ENCODE data around the gene RMP24.
"Not testable (repeated sequence)": the region's sequence is repeated elsewhere in the genome, so short reads cannot be mapped to it uniquely, and the experiment has no call there.

Gene RMP24

DNA sequence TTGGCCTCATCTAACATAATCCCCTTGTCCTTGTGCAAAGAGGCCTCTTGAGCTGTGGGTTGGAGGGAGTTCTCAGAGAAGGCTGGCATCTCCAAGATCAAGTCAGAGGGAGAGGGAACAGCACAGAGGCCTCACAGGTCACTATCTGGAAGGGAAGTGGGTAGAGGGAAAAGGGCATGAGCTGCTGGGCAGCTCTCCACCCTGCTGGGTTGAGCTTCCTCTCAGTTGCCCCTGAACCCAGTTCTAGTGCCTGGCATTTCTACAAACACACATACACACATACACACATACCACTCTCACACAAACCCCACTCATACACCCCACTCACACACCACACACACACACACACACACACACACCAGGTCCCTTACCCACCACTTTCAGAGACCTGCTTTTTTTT, 30.3 kb upstream of the RMP24 start:
- Histone ChIP-seq H3K9me3 (ENCODE audit: low read length) (no peaks in the 10 kb centered on the region), H3K4me3 (ENCODE audit: low read depth in 1 of 2, low read length in 2 of 2) (no peak overlapping the region), H3K36me3 (ENCODE audit: insufficient read depth, low read length) (no peaks in the 10 kb centered on the region), H3K4me1 (ENCODE audit: insufficient read depth, low read length) (no peaks in the 10 kb centered on the region), H3K27me3 (ENCODE audit: control insufficient read depth in 1 of 2, insufficient read depth in 2 of 2, low read length in 2 of 2) (no peaks in the 10 kb centered on the region), H3K27ac (ENCODE audit: low read depth, low read length) (no peak overlapping the region), H3K9ac (ENCODE audit: low read length) (no peak overlapping the region)

- H3K9me3 ChIP-seq (ENCODE audit: low read length), result no peaks in the 10 kb centered on the region
- H3K27ac ChIP-seq (ENCODE audit: low read depth, low read length), result no peak overlapping the region
Observed at GRCh38 chr18:35942661-35943060, 29.8 kb upstream of the RMP24 start.

GRCh38 chr18:35948080-35948479, 24.4 kb upstream of the RMP24 start:
- Histone ChIP-seq H3K27ac (ENCODE audit: low read depth, low read length) (no peak overlapping the region), H3K4me1 (ENCODE audit: insufficient read depth, low read length) (no peaks in the 10 kb centered on the region), H3K27me3 (ENCODE audit: control insufficient read depth in 1 of 2, insufficient read depth in 2 of 2, low read length in 2 of 2) (peaks cover 0 to 5% of the 10 kb centered on the region in 2 donors), H3K9ac (ENCODE audit: low read length) (no peak overlapping the region), H3K4me3 (ENCODE audit: low read depth in 1 of 2, low read length in 2 of 2) (no peak overlapping the region), H3K36me3 (ENCODE audit: insufficient read depth, low read length) (no peaks in the 10 kb centered on the region), H3K9me3 (ENCODE audit: low read length) (no peaks in the 10 kb centered on the region)

More at GRCh38 chr18:35942661-35943060, 29.8 kb upstream of the RMP24 start:
- Histone ChIP-seq H3K9ac (ENCODE audit: low read length) (no peak overlapping the region), H3K4me1 (ENCODE audit: insufficient read depth, low read length) (no peaks in the 10 kb centered on the region), H3K4me3 (ENCODE audit: low read depth in 1 of 2, low read length in 2 of 2) (no peak overlapping the region), H3K27me3 (ENCODE audit: control insufficient read depth in 1 of 2, insufficient read depth in 2 of 2, low read length in 2 of 2) (no peaks in the 10 kb centered on the region), H3K36me3 (ENCODE audit: insufficient read depth, low read length) (no peaks in the 10 kb centered on the region)

- no peak overlapping the region for H3K27ac ChIP-seq (ENCODE audit: low read depth, low read length)
- H3K4me1 ChIP-seq (ENCODE audit: insufficient read depth, low read length), result no peaks in the 10 kb centered on the region
- H3K4me3 ChIP-seq (ENCODE audit: low read depth in 1 of 2, low read length in 2 of 2), result no peak overlapping the region
- no peak overlapping the region for H3K9ac ChIP-seq (ENCODE audit: low read length)
- no peaks in the 10 kb centered on the region for H3K9me3 ChIP-seq (ENCODE audit: low read length)
- H3K27me3 ChIP-seq (ENCODE audit: control insufficient read depth in 1 of 2, insufficient read depth in 2 of 2, low read length in 2 of 2), result peaks cover 0 to 5% of the 10 kb centered on the region in 2 donors
- no peaks in the 10 kb centered on the region for H3K36me3 ChIP-seq (ENCODE audit: insufficient read depth, low read length)
Observed at GRCh38 chr18:35949090-35949489, 23.4 kb upstream of the RMP24 start.

- Histone ChIP-seq H3K9ac (ENCODE audit: low read length) (no peak overlapping the region), H3K9me3 (ENCODE audit: low read length) (no peaks in the 10 kb centered on the region), H3K27me3 (ENCODE audit: control insufficient read depth in 1 of 2, insufficient read depth in 2 of 2, low read length in 2 of 2) (peaks cover 0 to 5% of the 10 kb centered on the region in 2 donors), H3K27ac (ENCODE audit: low read depth, low read length) (peak overlapping the region; percentile 42), H3K4me3 (ENCODE audit: low read depth in 1 of 2, low read length in 2 of 2) (peak overlapping the region; percentile 48 to 75), H3K4me1 (ENCODE audit: insufficient read depth, low read length) (no peaks in the 10 kb centered on the region), H3K36me3 (ENCODE audit: insufficient read depth, low read length) (no peaks in the 10 kb centered on the region)
Observed at GRCh38 chr18:35949903-35950627, 22.4 kb upstream of the RMP24 start.

GRCh38 chr18:35950628-35950982, 21.9 kb upstream of the RMP24 start:
- H3K36me3 ChIP-seq (ENCODE audit: insufficient read depth, low read length), result no peaks in the 10 kb centered on the region
- H3K9me3 ChIP-seq (ENCODE audit: low read length), result no peaks in the 10 kb centered on the region
- H3K27me3 ChIP-seq (ENCODE audit: control insufficient read depth in 1 of 2, insufficient read depth in 2 of 2, low read length in 2 of 2), result peaks cover 0 to 5% of the 10 kb centered on the region in 2 donors
- no peaks in the 10 kb centered on the region for H3K4me1 ChIP-seq (ENCODE audit: insufficient read depth, low read length)
- H3K27ac ChIP-seq (ENCODE audit: low read depth, low read length), result no peak overlapping the region
- H3K4me3 ChIP-seq (ENCODE audit: low read depth in 1 of 2, low read length in 2 of 2), result peak overlapping the region in 1 of 2 donors; percentile 75
- no peak overlapping the region for H3K9ac ChIP-seq (ENCODE audit: low read length)

GRCh38 chr18:35953688-35954087, 18.8 kb upstream of the RMP24 start:
- Histone ChIP-seq H3K27me3 (ENCODE audit: control insufficient read depth in 1 of 2, insufficient read depth in 2 of 2, low read length in 2 of 2) (peaks cover 0 to 5% of the 10 kb centered on the region in 2 donors), H3K4me3 (ENCODE audit: low read depth in 1 of 2, low read length in 2 of 2) (no peak overlapping the region), H3K9me3 (ENCODE audit: low read length) (no peaks in the 10 kb centered on the region), H3K36me3 (ENCODE audit: insufficient read depth, low read length) (no peaks in the 10 kb centered on the region), H3K9ac (ENCODE audit: low read length) (no peak overlapping the region), H3K4me1 (ENCODE audit: insufficient read depth, low read length) (no peaks in the 10 kb centered on the region), H3K27ac (ENCODE audit: low read depth, low read length) (no peak overlapping the region)

DNA sequence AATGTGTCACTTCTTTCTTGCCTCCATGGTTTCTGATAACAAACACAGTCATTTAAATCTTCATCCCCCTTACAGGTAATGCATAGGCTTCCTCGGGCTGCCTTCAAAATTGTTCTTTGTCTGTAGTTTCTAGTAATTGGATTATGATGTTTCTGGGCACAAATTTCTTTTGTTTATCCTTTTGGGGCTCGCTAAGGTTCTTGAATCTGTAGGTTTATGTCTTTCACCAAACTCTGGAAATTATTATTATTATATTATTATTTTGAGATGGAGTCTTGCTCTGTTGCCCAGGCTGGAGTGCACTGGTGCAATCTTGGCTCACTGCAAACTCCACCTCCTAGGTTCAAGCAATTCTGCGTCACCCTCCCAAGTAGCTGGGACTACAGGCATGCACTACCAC, 16.3 kb upstream of the RMP24 start:
- Histone ChIP-seq H3K36me3 (ENCODE audit: insufficient read depth, low read length) (no peaks in the 10 kb centered on the region), H3K27me3 (ENCODE audit: control insufficient read depth in 1 of 2, insufficient read depth in 2 of 2, low read length in 2 of 2) (no peaks in the 10 kb centered on the region), H3K9me3 (ENCODE audit: low read length) (no peaks in the 10 kb centered on the region), H3K4me3 (ENCODE audit: low read depth in 1 of 2, low read length in 2 of 2) (no peak overlapping the region), H3K9ac (ENCODE audit: low read length) (no peak overlapping the region), H3K4me1 (ENCODE audit: insufficient read depth, low read length) (no peaks in the 10 kb centered on the region), H3K27ac (ENCODE audit: low read depth, low read length) (no peak overlapping the region)

DNA sequence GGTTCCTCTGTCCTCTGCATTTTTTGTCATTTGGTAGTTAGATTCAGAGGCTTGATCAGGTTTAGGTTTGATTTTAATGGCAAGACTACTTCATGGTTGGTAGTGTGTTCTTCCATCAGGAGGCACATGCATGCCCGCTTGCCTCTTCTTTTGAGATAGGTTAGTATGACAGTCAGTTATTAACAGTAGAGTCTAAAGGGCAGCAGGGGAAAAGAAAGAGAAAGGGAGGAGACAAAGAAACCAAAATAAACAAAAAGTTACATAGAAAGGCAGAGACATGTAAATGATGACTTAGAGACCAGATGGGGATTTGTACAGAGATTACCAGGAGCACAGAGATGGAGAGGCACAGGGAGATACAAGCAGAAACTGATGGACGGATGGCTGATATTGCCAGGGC, 10.2 kb upstream of the RMP24 start:
- no peaks in the 10 kb centered on the region for H3K36me3 ChIP-seq (ENCODE audit: insufficient read depth, low read length)
- H3K27ac ChIP-seq (ENCODE audit: low read depth, low read length), result no peak overlapping the region
- H3K9ac ChIP-seq (ENCODE audit: low read length), result no peak overlapping the region
- H3K4me3 ChIP-seq (ENCODE audit: low read depth in 1 of 2, low read length in 2 of 2), result no peak overlapping the region
- H3K9me3 ChIP-seq (ENCODE audit: low read length), result no peaks in the 10 kb centered on the region
- no peaks in the 10 kb centered on the region for H3K27me3 ChIP-seq (ENCODE audit: control insufficient read depth in 1 of 2, insufficient read depth in 2 of 2, low read length in 2 of 2)
- H3K4me1 ChIP-seq (ENCODE audit: insufficient read depth, low read length), result no peaks in the 10 kb centered on the region

DNA sequence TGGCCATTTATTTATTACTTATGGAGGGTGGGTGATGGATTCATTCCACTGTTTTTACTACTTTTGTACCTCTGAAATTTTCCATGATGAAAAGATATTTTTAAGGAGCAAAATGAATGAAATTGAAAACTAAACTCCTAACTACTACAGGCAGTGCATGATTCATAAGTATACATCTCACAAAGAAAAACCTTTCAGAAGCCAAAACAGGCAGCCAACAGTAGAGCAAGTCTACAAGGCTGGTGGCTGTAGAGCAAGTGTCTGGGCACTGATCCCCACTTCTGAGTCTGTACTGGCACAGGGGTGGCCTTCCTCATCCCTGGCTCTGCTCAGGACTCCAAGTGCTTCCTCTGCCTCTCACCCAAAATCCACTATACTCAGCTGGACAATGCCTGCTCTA, 8.2 kb upstream of the RMP24 start:
- no peak overlapping the region for H3K27ac ChIP-seq (ENCODE audit: low read depth, low read length)
- H3K9me3 ChIP-seq (ENCODE audit: low read length), result no peaks in the 10 kb centered on the region
- no peaks in the 10 kb centered on the region for H3K36me3 ChIP-seq (ENCODE audit: insufficient read depth, low read length)
- H3K27me3 ChIP-seq (ENCODE audit: control insufficient read depth in 1 of 2, insufficient read depth in 2 of 2, low read length in 2 of 2), result no peaks in the 10 kb centered on the region
- H3K4me3 ChIP-seq (ENCODE audit: low read depth in 1 of 2, low read length in 2 of 2), result no peak overlapping the region
- no peaks in the 10 kb centered on the region for H3K4me1 ChIP-seq (ENCODE audit: insufficient read depth, low read length)
- H3K9ac ChIP-seq (ENCODE audit: low read length), result no peak overlapping the region

DNA sequence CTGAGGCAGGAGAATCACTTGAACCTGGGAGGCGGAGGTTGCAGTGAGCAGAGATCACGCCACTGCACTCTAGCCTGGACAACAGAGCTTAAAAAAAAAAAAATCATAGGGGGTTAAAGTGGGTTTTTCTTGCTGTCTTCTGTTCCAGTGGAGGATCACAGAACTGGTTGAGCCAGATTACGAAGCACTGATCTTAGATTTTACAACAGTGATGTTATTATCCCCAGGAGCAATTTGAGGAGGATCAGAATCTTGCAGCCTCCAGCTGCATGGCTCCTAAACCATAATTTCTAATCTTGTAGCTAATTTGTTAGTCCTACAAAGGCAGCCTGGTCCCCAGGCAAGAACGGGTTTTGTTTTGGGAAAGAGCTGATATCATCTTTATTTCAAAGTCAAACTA, 4.6 kb upstream of the RMP24 start:
- not testable (repeated sequence) for H3K4me3 ChIP-seq (ENCODE audit: low read depth in 1 of 2, low read length in 2 of 2); H3K27me3 ChIP-seq (ENCODE audit: control insufficient read depth in 1 of 2, insufficient read depth in 2 of 2, low read length in 2 of 2); H3K9ac ChIP-seq (ENCODE audit: low read length); H3K9me3 ChIP-seq (ENCODE audit: low read length); H3K27ac ChIP-seq (ENCODE audit: low read depth, low read length); H3K4me1 ChIP-seq (ENCODE audit: insufficient read depth, low read length); H3K36me3 ChIP-seq (ENCODE audit: insufficient read depth, low read length)

DNA sequence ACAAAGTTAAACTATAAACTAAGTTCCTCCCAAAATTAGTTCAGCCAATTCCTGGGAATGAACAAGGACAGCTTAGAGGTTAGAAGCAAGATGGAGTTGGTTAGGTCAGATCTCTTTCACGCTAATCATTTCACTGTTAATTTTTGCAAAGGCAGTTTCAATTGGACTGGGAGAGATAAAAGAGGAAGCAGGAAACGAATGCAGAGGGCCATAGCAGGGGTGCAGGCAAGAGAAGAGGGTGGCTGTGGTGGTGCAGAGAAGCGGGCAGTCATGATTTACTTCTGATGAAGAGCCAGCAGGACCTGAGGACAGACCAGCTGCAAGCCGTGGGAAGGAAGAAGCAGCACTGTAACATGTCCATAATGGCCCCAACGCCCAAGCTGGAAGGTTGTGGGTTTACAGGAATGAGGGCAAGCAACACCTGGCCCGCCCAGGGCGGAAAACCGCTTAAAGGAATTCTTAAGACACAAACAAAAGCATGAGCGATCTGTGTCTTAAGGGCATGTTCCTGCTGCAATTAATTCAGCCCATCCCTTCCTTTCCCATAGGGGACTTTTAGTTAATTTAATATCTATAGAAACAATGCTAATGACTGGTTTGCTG, 4.1 kb upstream of the RMP24 start:
- H3K4me3 ChIP-seq (ENCODE audit: low read depth in 1 of 2, low read length in 2 of 2), result no peak overlapping the region
- no peaks in the 10 kb centered on the region for H3K27me3 ChIP-seq (ENCODE audit: control insufficient read depth in 1 of 2, insufficient read depth in 2 of 2, low read length in 2 of 2)
- H3K9ac ChIP-seq (ENCODE audit: low read length), result no peak overlapping the region
- H3K9me3 ChIP-seq (ENCODE audit: low read length), result no peaks in the 10 kb centered on the region
- H3K27ac ChIP-seq (ENCODE audit: low read depth, low read length), result no peak overlapping the region
- peaks cover 13% of the 10 kb centered on the region for H3K4me1 ChIP-seq (ENCODE audit: insufficient read depth, low read length)
- H3K36me3 ChIP-seq (ENCODE audit: insufficient read depth, low read length), result no peaks in the 10 kb centered on the region

All from muscle layer of colon (tissue), 2 donors.